H1 (cell line): ENCODE data around the gene ARHGEF11. TPM values are rescaled to one million over a fixed set of nuclear protein-coding genes. Genes with fewer than 3 reads are reported as not detected.

Source experiments
- CTCF ChIA-PET: fragments of 300-600 bp; sonication (Branson Sonifier 250); formaldehyde crosslinking; loops from one replicate; lab custom pipeline; 2021; ENCODE audit not compliant: partially characterized antibody; lab: Charles Lee
- POLR2A ChIA-PET: fragments of 300-600 bp; sonication (Branson Sonifier 250); formaldehyde crosslinking; loops from one replicate; lab custom pipeline; 2021; ENCODE audit warnings: inconsistent platforms; ENCODE audit not compliant: partially characterized antibody; lab: Charles Lee
- DNase-seq, 2 experiments: peaks; one replicate each; pipeline versions ENCODE4 v3.0.0 to v3.0.0-alpha.2; 2010 to 2022; ENCODE audit warnings: low spot score in 2 of 2, low read depth in 1 of 2, mixed read lengths in 1 of 2
- FAIRE-seq: peaks from 2 replicates; lab custom pipeline; 2011; peaks lifted over from hg19 to GRCh38; lab: Jason Lieb, UNC
- H2AFZ ChIP-seq: 2 replicates; pipeline ENCODE4 v1.8.1; 2012; ENCODE audit warnings: low read length, inconsistent platforms
- H2AK5ac ChIP-seq: 2 replicates; pipeline ENCODE4 v1.6.1; 2013; ENCODE audit warnings: low read depth, low read length
- H2BK120ac ChIP-seq: replicated peaks from 2 replicates; pipeline ENCODE3; 2013; ENCODE audit warnings: low read depth, low read length, inconsistent platforms
- H2BK12ac ChIP-seq: 2 replicates; pipeline ENCODE4 v1.6.1; 2013; ENCODE audit warnings: low read depth, low read length
- H2BK15ac ChIP-seq: 2 replicates; pipeline ENCODE4 v1.6.1; 2013; ENCODE audit warnings: low read length
- H2BK20ac ChIP-seq: 2 replicates; pipeline ENCODE4 v1.6.1; 2013; ENCODE audit warnings: low read length
- H2BK5ac ChIP-seq: 2 replicates; pipeline ENCODE4 v1.6.1; 2013; ENCODE audit warnings: low read depth, low read length
- H3K14ac ChIP-seq: 2 replicates; pipeline ENCODE4 v1.6.1; 2013; ENCODE audit warnings: inconsistent platforms; ENCODE audit not compliant: insufficient read length
- H3K18ac ChIP-seq: 2 replicates; pipeline ENCODE4 v1.6.1; 2013; ENCODE audit warnings: low read length; ENCODE audit errors: extremely low read depth
- H3K23ac ChIP-seq: 2 replicates; pipeline ENCODE4 v1.6.1; 2013; ENCODE audit warnings: inconsistent platforms; ENCODE audit not compliant: insufficient read length
- H3K23me2 ChIP-seq: 2 replicates; pipeline ENCODE4 v1.6.1; 2013; ENCODE audit warnings: low read depth, low read length
- H3K27ac ChIP-seq: 2 replicates; pipeline ENCODE4 v1.6.1; 2011; ENCODE audit warnings: low read depth, low read length, inconsistent platforms
- H3K27me3 ChIP-seq, 4 experiments: replicated peaks in 1 of 4; 1 replicate in 1 of 4; 2 replicates in 3 of 4; pipeline versions ENCODE4 v1.6.1 to v1.8.1; 2011 to 2013; ENCODE audit warnings: low read length in 3 of 4, mild to moderate bottlenecking in 3 of 4, inconsistent platforms in 2 of 4, mixed read lengths in 2 of 4, moderate library complexity in 1 of 4; ENCODE audit not compliant: control insufficient read depth in 3 of 4, insufficient read depth in 3 of 4; ENCODE audit errors: extremely low read depth in 1 of 4
- H3K36me3 ChIP-seq, 4 experiments: 2 replicates each; pipeline versions ENCODE4 v1.6.1 to v1.8.1; 2011 to 2013; ENCODE audit warnings: mild to moderate bottlenecking in 4 of 4, low read length in 3 of 4, moderate library complexity in 2 of 4, control low read depth in 1 of 4, inconsistent platforms in 1 of 4; ENCODE audit not compliant: insufficient read depth in 4 of 4, control insufficient read depth in 2 of 4
- H3K4ac ChIP-seq: replicated peaks from 2 replicates; pipeline ENCODE3; 2013; ENCODE audit warnings: low read length, low read depth, mixed read lengths, inconsistent platforms; ENCODE audit not compliant: insufficient read length
- H3K4me1 ChIP-seq, 4 experiments: replicated peaks in 1 of 4; 1 replicate in 1 of 4; 2 replicates in 3 of 4; pipeline versions ENCODE4 v1.6.1 to v1.8.1; 2011 to 2013; ENCODE audit warnings: low read length in 3 of 4, inconsistent platforms in 2 of 4, mixed read lengths in 1 of 4; ENCODE audit not compliant: insufficient read depth in 4 of 4, control insufficient read depth in 3 of 4
- H3K4me2 ChIP-seq, 2 experiments: 2 replicates each; pipeline versions ENCODE4 v1.6.1 to v1.8.1; 2011 to 2013; ENCODE audit warnings: low read depth in 2 of 2, low read length in 2 of 2, control low read depth in 1 of 2, inconsistent platforms in 1 of 2, mild to moderate bottlenecking in 1 of 2; ENCODE audit not compliant: insufficient read depth in 1 of 2
- H3K4me3 ChIP-seq, 4 experiments: fragments of 200-600, 300-600 bp in 1 of 4; sonication (generic), shearing (Covaris generic), sonication (Bioruptor Twin) in 1 of 4; 2 replicates each; pipeline versions ENCODE4 v1.5.1 to v1.8.1; 2011 to 2016; ENCODE audit warnings: low read length in 4 of 4, low read depth in 3 of 4, control low read depth in 2 of 4, inconsistent platforms in 2 of 4, mild to moderate bottlenecking in 2 of 4, mixed read lengths in 1 of 4, moderate library complexity in 1 of 4; ENCODE audit not compliant: insufficient read depth in 2 of 4; ENCODE audit errors: extremely low read depth in 1 of 4
- H3K56ac ChIP-seq: replicated peaks from 2 replicates; pipeline ENCODE3; 2013; ENCODE audit warnings: low read depth, mild to moderate bottlenecking, mixed read lengths, low read length, inconsistent platforms; ENCODE audit not compliant: insufficient read length
- H3K79me1 ChIP-seq: 2 replicates; pipeline ENCODE4 v1.6.1; 2013; ENCODE audit warnings: low read depth, low read length, control low read depth
- H3K79me2 ChIP-seq, 2 experiments: 2 replicates each; pipeline versions ENCODE4 v1.6.1 to v1.8.1; 2012 to 2013; ENCODE audit warnings: low read length in 2 of 2, mild to moderate bottlenecking in 2 of 2, inconsistent platforms in 1 of 2; ENCODE audit not compliant: insufficient read depth in 2 of 2, control insufficient read depth in 1 of 2
- H3K9ac ChIP-seq, 4 experiments: replicated peaks in 1 of 4; 1 replicate in 1 of 4; 2 replicates in 3 of 4; pipeline versions ENCODE4 v1.6.1 to v1.8.1; 2011 to 2013; ENCODE audit warnings: low read depth in 3 of 4, low read length in 3 of 4, control low read depth in 2 of 4, mild to moderate bottlenecking in 2 of 4, moderate library complexity in 2 of 4, inconsistent platforms in 1 of 4; ENCODE audit errors: extremely low read depth in 1 of 4
- H3K9me3 ChIP-seq, 2 experiments: 2 replicates each; pipeline versions ENCODE4 v1.6.1 to v1.8.1; 2012 to 2013; ENCODE audit warnings: mild to moderate bottlenecking in 2 of 2, moderate library complexity in 2 of 2, control low read depth in 1 of 2, inconsistent platforms in 1 of 2, low read depth in 1 of 2, low read length in 1 of 2, mixed read lengths in 1 of 2; ENCODE audit not compliant: insufficient read depth in 2 of 2
- H4K20me1 ChIP-seq, 2 experiments: replicated peaks in 1 of 2; 2 replicates each; pipeline versions ENCODE3 to v1.8.1; 2011 to 2013; ENCODE audit warnings: inconsistent platforms in 2 of 2, low read length in 2 of 2, mild to moderate bottlenecking in 1 of 2; ENCODE audit not compliant: insufficient read depth in 2 of 2, control insufficient read depth in 1 of 2
- H4K5ac ChIP-seq: 2 replicates; pipeline ENCODE4 v1.6.1; 2013; ENCODE audit warnings: low read length, low read depth, mixed read lengths, inconsistent platforms; ENCODE audit not compliant: insufficient read length
- H4K8ac ChIP-seq: 2 replicates; pipeline ENCODE4 v1.8.0; 2013; ENCODE audit warnings: mild to moderate bottlenecking, moderate library complexity, low read length, inconsistent platforms; ENCODE audit not compliant: insufficient read depth; ENCODE audit errors: extremely low read depth
- H4K91ac ChIP-seq: replicated peaks from 2 replicates; pipeline ENCODE3; 2013; ENCODE audit warnings: low read length, mixed read lengths, inconsistent platforms; ENCODE audit not compliant: insufficient read length
- CEBPB ChIP-seq: IDR thresholded peaks from 2 replicates; pipeline ENCODE4 v1.6.1; 2012; ENCODE audit warnings: low read depth, low read length
- CREB1 ChIP-seq: IDR thresholded peaks from 2 replicates; pipeline ENCODE4 v1.6.1; 2012; ENCODE audit warnings: inconsistent platforms
- CTBP2 ChIP-seq: IDR thresholded peaks from 2 replicates; pipeline ENCODE4 v1.7.0; 2011; ENCODE audit warnings: borderline replicate concordance, mild to moderate bottlenecking, moderate library complexity, mixed read lengths, low read length; ENCODE audit not compliant: insufficient read depth, insufficient read length
- EGR1 ChIP-seq: IDR thresholded peaks from 2 replicates; pipeline ENCODE4 v1.6.1; 2011; ENCODE audit warnings: low read depth, low read length, borderline replicate concordance
- EZH2 ChIP-seq: fragments of 200-600 bp; sonication (generic); IDR thresholded peaks from 2 replicates; pipeline ENCODE4 v1.7.1; 2012; ENCODE audit warnings: low read depth, mild to moderate bottlenecking, moderate library complexity, low read length, inconsistent platforms; ENCODE audit not compliant: severe bottlenecking
- GABPA ChIP-seq: IDR thresholded peaks from 2 replicates; pipeline ENCODE4 v1.6.1; 2011; ENCODE audit warnings: mild to moderate bottlenecking, low read length, moderate library complexity, borderline replicate concordance; ENCODE audit not compliant: insufficient read depth
- KDM5A ChIP-seq: fragments of 200-600 bp; IDR thresholded peaks from 2 replicates; pipeline ENCODE4 v1.7.1; 2012; ENCODE audit warnings: mild to moderate bottlenecking, low read length, inconsistent platforms, mixed read lengths
- MAFK ChIP-seq: IDR thresholded peaks from 2 replicates; pipeline ENCODE4 v1.6.1; 2012; ENCODE audit warnings: low read depth, mild to moderate bottlenecking, improper control_type of control experiment, low read length
- SIX5 ChIP-seq: IDR thresholded peaks from 2 replicates; pipeline ENCODE4 v1.6.1; 2011; ENCODE audit warnings: mild to moderate bottlenecking, low read depth, low read length
- SP4 ChIP-seq: IDR thresholded peaks from 2 replicates; pipeline ENCODE4 v1.6.1; 2012; ENCODE audit warnings: low read length, inconsistent platforms
- YY1 ChIP-seq: IDR thresholded peaks from 2 replicates; pipeline ENCODE4 v1.6.1; 2011; ENCODE audit warnings: low read depth, mild to moderate bottlenecking, low read length
- WGBS, 2 experiments: shearing (Covaris generic) in 1 of 2; methylation state at CpG; one replicate each; pipeline versions ENCODE4 v1.1.6 to v1.1.7; 2013 to 2015; ENCODE audit warnings: low lambda C conversion rate in 2 of 2, mixed read lengths in 2 of 2, inconsistent platforms in 1 of 2, low coverage in 1 of 2, missing lambda C conversion rate in 1 of 2; ENCODE audit not compliant: insufficient replicate concordance in 2 of 2, insufficient coverage in 1 of 2, insufficient read length in 1 of 2; ENCODE audit errors: extremely low coverage in 1 of 2, missing lambda C conversion rate in 1 of 2; 5-methylcytosine and 5-hydroxymethylcytosine counted together
- polyA plus RNA-seq, 7 experiments: library from polyadenylated mRNA; depleted of rRNA in 3 of 7; stranded (reverse) in 5 of 7; unstranded in 2 of 7; fragments of >200 nt in 5 of 7; fragments of 200-250 nt in 2 of 7; gene quantifications; 1 replicate in 5 of 7; 2 replicates in 1 of 7; 4 replicates in 1 of 7; pipeline versions ENCODE4 v1.2.1 to v1.2.3, GENCODE V29; 2011 to 2013; ENCODE audit warnings: missing spikeins in 2 of 7, mixed read lengths in 2 of 7
- total RNA-seq: library from RNA; stranded (reverse); fragmentation: NEBNext Ultra II Directional; extraction: Animal tissue kit (Norgen Biotek cat#: 25700); gene quantifications from 2 replicates; pipeline ENCODE4 v1.2.1, GENCODE V29; 2021
- TF ChIP-seq, protein P1 (sequence below): IDR thresholded peaks from 2 replicates; pipeline ENCODE4 v1.6.1; 2012; ENCODE audit warnings: inconsistent platforms
- TF ChIP-seq, protein P2 (sequence below): IDR thresholded peaks from 2 replicates; pipeline ENCODE4 v1.6.1; 2012; ENCODE audit warnings: inconsistent platforms

Gene ARHGEF11
- total and polyA plus RNA-seq, 2 of the 8 experiments (the other 6 are each of a cell fraction or from before 2014, with no cell fraction given): 19.9 to 33.1 TPM

DNA sequence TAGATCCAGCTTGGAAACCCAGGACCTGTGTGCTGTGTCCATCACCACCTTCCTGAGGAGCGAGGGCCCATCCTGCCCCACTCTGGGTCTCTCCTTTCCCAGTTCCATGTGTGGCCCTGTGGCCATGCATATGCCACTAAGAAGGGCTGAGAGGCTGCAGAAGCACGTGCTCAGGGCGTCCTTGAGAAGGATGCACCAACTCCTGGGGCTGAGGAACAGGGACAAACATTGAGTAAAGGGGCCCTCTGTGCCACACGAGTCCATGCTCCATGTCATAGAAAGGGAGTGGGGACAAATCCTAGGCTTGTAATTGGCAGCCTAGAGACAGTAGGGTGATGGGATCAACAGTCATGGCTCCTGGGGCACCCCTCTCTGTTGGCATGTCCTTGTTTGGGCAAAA lies 45.6 kb upstream of the ARHGEF11 start:
- Histone ChIP-seq H3K79me2 (no peaks in the 10 kb centered on the region), H4K91ac (no peak overlapping the region), H2BK5ac (no peak overlapping the region), H2BK120ac (no peak overlapping the region), H3K14ac (no peak overlapping the region), H3K18ac (no peak overlapping the region), H3K9me3 (no peaks in the 10 kb centered on the region), H4K5ac (no peak overlapping the region), H3K27ac (no peak overlapping the region), H3K4me1 (peaks cover 3 to 5% (median 3%) of the 10 kb centered on the region in 4 experiments; a peak in 5 of 7 replicates), H2AK5ac (no peak overlapping the region; the same call in 1 of the 2 replicates), H3K4me2 (no peak overlapping the region), H2BK12ac (0 out of 2 replicates have a peak overlapping the region, but pooled peaks have one; percentile 75), H3K4ac (no peak overlapping the region), H2BK20ac (0 out of 2 replicates have a peak overlapping the region, but pooled peaks have one; percentile 9), H3K4me3 (no peak overlapping the region), H2BK15ac (no peak overlapping the region), H3K23me2 (no peaks in the 10 kb centered on the region), H3K23ac (no peak overlapping the region), H2AFZ (no peak overlapping the region), H3K56ac (no peak overlapping the region), H3K9ac (no peak overlapping the region), H4K8ac (no peak overlapping the region), H3K27me3 (no peaks in the 10 kb centered on the region; a peak in 2 of 7 replicates), H3K79me1 (no peaks in the 10 kb centered on the region), H4K20me1 (no peaks in the 10 kb centered on the region), H3K36me3 (no peaks in the 10 kb centered on the region)
- DNase-seq (no peak), FAIRE-seq (no peak)
- ChIA-PET CTCF (interaction anchor here (0.7 to 7.7 kb wide), 29 partner anchors 8 to 774 kb away, joined by 3 to 218 read pairs (median 7); partner anchors contain the start of genes ETV3 and ETV3L), POLR2A (interaction anchor here (1.4 to 2.5 kb wide), 2 partner anchors 23 to 64 kb away, joined by 8 to 12 read pairs; no protein-coding TSS in a partner anchor)
- WGBS, 2 experiments: 98% methylated on average over 4 of the region's 4 CpGs; no CpG with 5 or more reads in 1 of the 2 experiments
- TF ChIP-seq SIX5 (no peak), CTBP2 (no peak), CREB1 (no peak), YY1 (no peak), CEBPB (no peak), KDM5A (no peak), EZH2 (no peak), MAFK (no peak), SP4 (no peak), EGR1 (no peak), GABPA (no peak)
- TF ChIP-seq, protein P1, sequence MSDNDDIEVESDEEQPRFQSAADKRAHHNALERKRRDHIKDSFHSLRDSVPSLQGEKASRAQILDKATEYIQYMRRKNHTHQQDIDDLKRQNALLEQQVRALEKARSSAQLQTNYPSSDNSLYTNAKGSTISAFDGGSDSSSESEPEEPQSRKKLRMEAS: no peak
- TF ChIP-seq, protein P2, sequence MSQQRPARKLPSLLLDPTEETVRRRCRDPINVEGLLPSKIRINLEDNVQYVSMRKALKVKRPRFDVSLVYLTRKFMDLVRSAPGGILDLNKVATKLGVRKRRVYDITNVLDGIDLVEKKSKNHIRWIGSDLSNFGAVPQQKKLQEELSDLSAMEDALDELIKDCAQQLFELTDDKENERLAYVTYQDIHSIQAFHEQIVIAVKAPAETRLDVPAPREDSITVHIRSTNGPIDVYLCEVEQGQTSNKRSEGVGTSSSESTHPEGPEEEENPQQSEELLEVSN: no peak
